Mesothelial cell of epicardium (in vitro differentiated cells): ENCODE data around the gene RPRD1B. TPM values are rescaled to one million over a fixed set of nuclear protein-coding genes. Genes with fewer than 3 reads are reported as not detected.
A peak's percentile ranks its signal among the peaks of the same experiment; 100 is the strongest.
"Not testable (repeated sequence)": the region's sequence is repeated elsewhere in the genome, so short reads cannot be mapped to it uniquely, and the experiment has no call there.

Experiments used
- DNase-seq, 2 experiments: peaks; one replicate each; pipeline ENCODE4 v3.0.0; 2021; ENCODE audit warnings: low spot score in 2 of 2; ENCODE audit not compliant: unreplicated experiment in 2 of 2
- H3K27ac Mint-ChIP-seq: 2 replicates; pipeline ENCODE4 v1.8.0; 2021; ENCODE audit warnings: mixed read lengths
- H3K27me3 Mint-ChIP-seq: 2 replicates; pipeline ENCODE4 v1.8.0; 2021; ENCODE audit warnings: low read depth, mixed read lengths
- H3K36me3 Mint-ChIP-seq: 2 replicates; pipeline ENCODE4 v1.8.0; 2021; ENCODE audit warnings: mixed read lengths
- H3K4me1 Mint-ChIP-seq: 2 replicates; pipeline ENCODE4 v1.8.0; 2021; ENCODE audit warnings: mixed read lengths
- H3K4me3 Mint-ChIP-seq: 2 replicates; pipeline ENCODE4 v1.8.0; 2021; ENCODE audit warnings: mild to moderate bottlenecking, moderate library complexity, mixed read lengths
- H3K9me3 Mint-ChIP-seq: 2 replicates; pipeline ENCODE4 v1.8.0; 2021; ENCODE audit warnings: mixed read lengths
- CTCF ChIP-seq: fragments of 200-600 bp; sonication (generic); IDR thresholded peaks from one replicate; pipeline ENCODE4 v1.5.0; 2021; ENCODE audit warnings: antibody characterized with exemption; ENCODE audit not compliant: unreplicated experiment
- total RNA-seq: library from RNA; stranded (reverse); gene quantifications from 3 replicates; pipeline ENCODE4 v1.2.1, GENCODE V29; 2021

RPRD1B gene
- total RNA-seq, 1 donor from 2014 or later, result 48.4 TPM

GRCh38 chr20:38098952-38099351, 65.4 kb downstream of the RPRD1B start:
- Mint-ChIP-seq H3K27me3 (no peaks in the 10 kb centered on the region), H3K36me3 (peaks cover 16% of the 10 kb centered on the region), H3K4me1 (peaks cover 6% of the 10 kb centered on the region), H3K9me3 (peaks cover 28% of the 10 kb centered on the region), H3K4me3 (no peak overlapping the region), H3K27ac (no peak overlapping the region)
- TF ChIP-seq CTCF, result no peak
- no peak for DNase-seq

GRCh38 chr20:38102206-38102605, 68.7 kb downstream of the RPRD1B start:
- Mint-ChIP-seq H3K9me3 (peaks cover 34% of the 10 kb centered on the region), H3K36me3 (peaks cover 21% of the 10 kb centered on the region)
- H3K4me3 Mint-ChIP-seq, H3K27ac Mint-ChIP-seq, DNase-seq, H3K27me3 Mint-ChIP-seq, H3K4me1 Mint-ChIP-seq: not testable (repeated sequence)

- no peak for DNase-seq
- Mint-ChIP-seq H3K9me3 (peaks cover 30% of the 10 kb centered on the region), H3K4me1 (peaks cover 16% of the 10 kb centered on the region), H3K36me3 (peaks cover 21% of the 10 kb centered on the region), H3K27me3 (no peaks in the 10 kb centered on the region), H3K27ac (no peak overlapping the region), H3K4me3 (no peak overlapping the region)
- TF ChIP-seq CTCF, result no peak
These were observed 70.7 kb downstream of the RPRD1B start for GRCh38 chr20:38104285-38104684.

- H3K27ac Mint-ChIP-seq, result no peak overlapping the region
These were observed 72.9 kb downstream of the RPRD1B start for GRCh38 chr20:38106461-38106860.

GRCh38 chr20:38107386-38107785, 73.8 kb downstream of the RPRD1B start:
- not testable (repeated sequence) for H3K36me3 Mint-ChIP-seq, H3K9me3 Mint-ChIP-seq, H3K27ac Mint-ChIP-seq, H3K27me3 Mint-ChIP-seq, DNase-seq, H3K4me3 Mint-ChIP-seq
- H3K4me1 Mint-ChIP-seq, result peaks cover 39% of the 10 kb centered on the region

More at GRCh38 chr20:38106461-38106860, 72.9 kb downstream of the RPRD1B start:
- TF ChIP-seq CTCF, result no peak
- H3K36me3 Mint-ChIP-seq, result peaks cover 10% of the 10 kb centered on the region
- DNase-seq, result no peak
- peaks cover 32% of the 10 kb centered on the region for H3K4me1 Mint-ChIP-seq
- no peak overlapping the region for H3K4me3 Mint-ChIP-seq
- H3K9me3 Mint-ChIP-seq, result peaks cover 11% of the 10 kb centered on the region
- no peaks in the 10 kb centered on the region for H3K27me3 Mint-ChIP-seq

GRCh38 chr20:38107916-38108315, 74.4 kb downstream of the RPRD1B start:
- H3K4me3 Mint-ChIP-seq, H3K36me3 Mint-ChIP-seq, H3K9me3 Mint-ChIP-seq, DNase-seq, H3K27ac Mint-ChIP-seq, H3K27me3 Mint-ChIP-seq: not testable (repeated sequence)
- peaks cover 39% of the 10 kb centered on the region for H3K4me1 Mint-ChIP-seq

GRCh38 chr20:38108438-38108985, 75.0 kb downstream of the RPRD1B start:
- Mint-ChIP-seq H3K36me3 (peaks cover 6% of the 10 kb centered on the region), H3K4me3 (no peak overlapping the region), H3K27me3 (no peaks in the 10 kb centered on the region), H3K27ac (peak overlapping the region; percentile 82), H3K9me3 (peaks cover 7% of the 10 kb centered on the region), H3K4me1 (peaks cover 41% of the 10 kb centered on the region)
- TF ChIP-seq CTCF, result no peak
- DNase-seq, result no peak
